NCI-H446 (cell line): ENCODE measurements around the gene GRIK4.

Experiments used
- DNase-seq, 2 experiments: peaks; one replicate each; lab custom pipeline; 2025; lab: John Stamatoyannopoulos, UW

GRIK4 gene

DNA sequence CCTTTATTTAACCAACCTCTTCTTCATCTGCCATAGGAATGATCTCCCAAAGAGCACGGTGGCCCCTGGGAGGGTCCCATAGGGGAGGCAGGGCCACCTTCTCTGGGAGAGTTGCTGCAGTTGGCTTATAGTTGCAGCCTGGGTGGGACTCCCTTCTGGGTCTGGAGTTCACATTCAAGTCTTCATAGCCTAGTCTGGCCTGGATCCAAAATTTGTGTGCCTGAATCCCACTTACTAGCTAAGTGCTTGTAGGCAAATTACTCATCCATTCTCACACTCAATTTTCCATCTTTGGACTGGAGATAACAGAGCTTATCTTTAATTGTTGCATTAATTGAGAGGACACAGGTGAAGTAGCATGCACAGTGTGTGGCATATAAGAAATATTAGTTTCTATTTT is 163.6 kb downstream of the GRIK4 start:
- DNase-seq: peak in 1 of 2 experiments; percentile 33

DNA sequence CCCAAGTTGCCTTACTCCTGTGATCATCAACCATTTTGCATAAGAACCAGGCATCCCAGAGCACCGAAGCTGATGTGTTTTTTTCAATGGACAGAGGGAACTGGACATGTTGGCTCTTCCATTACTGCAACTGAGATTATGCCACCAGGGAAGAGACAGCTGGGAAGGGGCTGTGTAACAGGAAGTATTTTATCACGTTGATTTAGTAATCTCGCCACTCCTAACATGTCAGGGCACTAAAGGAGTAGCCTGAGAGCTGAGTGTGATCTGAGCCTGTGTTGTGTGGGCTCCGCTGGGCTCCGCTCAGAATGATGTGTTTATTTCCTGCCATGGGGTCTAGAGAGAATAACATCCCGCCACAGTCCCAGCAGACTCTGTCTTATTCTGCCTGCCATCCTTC is 165.4 kb downstream of the GRIK4 start:
- DNase-seq: no peak

DNA sequence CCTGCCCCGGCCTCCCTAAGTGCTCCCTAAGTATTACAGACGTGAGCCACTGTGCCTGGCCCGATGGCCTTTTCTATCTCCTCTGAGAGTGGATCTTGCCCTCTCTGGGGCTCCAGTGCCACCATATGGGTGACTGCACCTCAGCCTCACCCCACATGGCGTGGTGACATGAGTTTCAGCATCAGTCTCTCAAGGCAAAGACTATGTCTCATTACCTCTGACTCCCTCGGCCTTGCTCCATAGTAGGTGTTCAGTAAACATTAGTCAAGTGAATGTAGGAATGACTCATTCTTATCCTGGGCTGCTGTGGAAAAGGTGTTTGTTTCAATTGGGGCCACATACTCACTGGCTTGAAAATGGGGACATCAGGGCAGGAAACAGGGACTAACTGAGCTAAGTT is 168.8 kb downstream of the GRIK4 start:
- no peak for DNase-seq

DNA sequence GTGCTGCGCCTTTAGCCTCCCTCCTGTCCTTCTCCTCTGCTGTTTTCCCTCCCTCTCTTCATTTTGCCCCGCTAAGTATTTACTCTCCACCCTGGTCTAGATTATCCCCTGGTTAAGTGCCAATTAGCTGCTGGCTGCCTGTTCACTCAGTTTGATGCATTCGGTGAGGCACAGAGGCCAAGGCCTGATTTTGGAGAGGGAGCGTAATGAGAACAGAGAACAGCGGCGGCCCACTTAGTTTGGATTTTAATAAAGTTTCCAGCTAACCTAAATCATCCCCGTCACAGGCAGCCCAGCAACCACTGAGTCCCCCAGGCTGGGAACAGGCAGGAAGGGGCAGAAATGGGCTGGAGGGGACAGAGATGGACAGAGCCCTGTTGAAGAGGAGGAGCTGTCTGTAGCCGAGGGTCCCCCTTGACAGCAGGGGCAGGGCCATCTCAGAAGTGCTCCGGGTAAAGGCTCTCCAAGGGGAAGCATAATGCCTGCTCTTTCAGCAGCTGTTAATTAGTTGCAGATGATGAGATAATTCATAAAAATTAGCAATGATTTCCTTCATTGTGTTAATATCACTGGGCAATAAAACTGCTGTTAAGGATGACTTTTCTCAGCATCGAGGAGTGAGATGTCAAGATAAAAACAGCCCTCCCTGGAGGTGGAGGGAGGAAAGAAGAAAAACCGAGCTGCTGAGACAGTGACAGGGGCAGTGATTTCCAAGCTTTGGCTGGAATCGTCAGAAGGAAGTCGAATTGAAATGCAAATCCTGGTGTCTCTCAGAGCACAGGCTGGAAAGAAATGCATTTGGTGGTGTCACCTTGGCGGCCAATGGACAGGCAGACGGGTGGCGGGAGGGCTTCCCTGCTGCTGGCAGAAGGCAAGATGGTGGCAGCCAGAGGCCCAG is 170.1 kb downstream of the GRIK4 start:
- peak; percentile 36 to 47 for DNase-seq

DNA sequence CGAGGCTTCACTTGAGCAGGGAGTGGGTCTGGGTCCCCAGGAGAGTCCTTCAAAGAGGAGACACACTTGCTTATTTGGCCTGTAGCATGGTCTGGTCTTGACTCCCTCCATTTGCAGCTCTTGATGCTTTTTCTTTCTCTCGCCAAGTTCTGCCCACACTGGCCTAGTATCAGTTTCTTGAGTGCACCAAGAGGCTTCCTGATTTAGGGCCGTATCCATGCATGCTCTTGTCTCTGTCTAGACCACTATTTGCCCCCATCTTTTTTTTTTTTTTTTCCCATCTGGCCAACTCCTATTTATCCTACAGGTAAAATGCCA is 170.7 kb downstream of the GRIK4 start:
- no peak for DNase-seq

DNA sequence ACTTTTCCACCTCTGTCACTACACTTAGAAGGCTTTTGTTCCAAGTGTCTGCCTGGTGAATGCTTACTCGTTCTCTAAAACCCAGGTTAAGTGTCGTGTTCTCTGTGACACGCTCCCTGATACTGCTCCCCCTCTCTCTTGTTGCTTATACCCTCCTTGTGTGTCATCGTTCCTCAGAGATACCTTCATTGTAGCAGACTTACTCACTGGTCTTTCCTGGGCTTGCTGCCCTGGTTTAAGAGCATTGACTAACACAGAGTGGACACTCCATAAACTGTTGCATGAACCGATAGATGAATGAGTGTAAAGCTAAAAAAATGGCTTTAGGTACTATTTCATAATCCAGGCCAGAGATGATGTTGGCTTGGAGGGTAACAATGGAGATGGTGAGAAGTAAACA is 171.3 kb downstream of the GRIK4 start:
- no peak for DNase-seq

DNA sequence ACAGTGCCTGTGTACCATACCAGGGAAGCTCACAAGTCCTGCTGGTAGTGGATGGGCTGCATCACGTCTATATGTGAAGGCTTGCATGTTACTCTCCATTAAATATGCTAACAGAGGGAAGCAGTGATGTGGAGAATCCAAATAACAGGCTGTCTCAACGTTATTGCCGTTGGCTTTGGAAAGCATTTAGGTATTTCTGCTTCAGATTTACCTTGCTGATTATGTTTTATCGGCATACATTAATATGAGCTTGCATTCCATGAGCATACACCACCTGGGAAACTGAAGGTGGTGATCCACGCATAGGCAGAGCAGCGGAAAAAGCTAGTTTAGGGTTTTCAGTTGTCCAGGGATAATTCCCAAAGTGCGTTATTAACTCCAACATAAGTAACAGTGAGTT is 175.0 kb downstream of the GRIK4 start:
- no peak for DNase-seq

DNA sequence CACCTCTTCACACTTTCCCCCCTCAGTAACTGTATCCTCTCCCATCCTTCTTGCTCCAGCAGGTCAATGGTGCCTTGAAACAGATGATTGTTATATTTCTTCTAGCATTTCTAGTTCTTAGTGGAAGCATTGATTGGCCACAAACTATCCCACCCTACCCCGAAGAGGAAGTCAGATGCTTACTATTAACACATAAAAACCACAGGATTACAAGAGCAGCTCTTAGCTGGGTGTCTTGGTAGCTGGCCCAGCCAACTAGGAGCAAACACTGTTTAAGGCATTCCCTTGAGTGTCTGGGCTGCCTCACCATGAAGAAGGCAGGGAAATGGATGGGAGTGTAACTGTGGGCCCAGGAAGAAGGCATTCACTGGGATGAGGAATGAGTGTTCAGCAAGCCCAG is 176.6 kb downstream of the GRIK4 start:
- no peak for DNase-seq

DNA sequence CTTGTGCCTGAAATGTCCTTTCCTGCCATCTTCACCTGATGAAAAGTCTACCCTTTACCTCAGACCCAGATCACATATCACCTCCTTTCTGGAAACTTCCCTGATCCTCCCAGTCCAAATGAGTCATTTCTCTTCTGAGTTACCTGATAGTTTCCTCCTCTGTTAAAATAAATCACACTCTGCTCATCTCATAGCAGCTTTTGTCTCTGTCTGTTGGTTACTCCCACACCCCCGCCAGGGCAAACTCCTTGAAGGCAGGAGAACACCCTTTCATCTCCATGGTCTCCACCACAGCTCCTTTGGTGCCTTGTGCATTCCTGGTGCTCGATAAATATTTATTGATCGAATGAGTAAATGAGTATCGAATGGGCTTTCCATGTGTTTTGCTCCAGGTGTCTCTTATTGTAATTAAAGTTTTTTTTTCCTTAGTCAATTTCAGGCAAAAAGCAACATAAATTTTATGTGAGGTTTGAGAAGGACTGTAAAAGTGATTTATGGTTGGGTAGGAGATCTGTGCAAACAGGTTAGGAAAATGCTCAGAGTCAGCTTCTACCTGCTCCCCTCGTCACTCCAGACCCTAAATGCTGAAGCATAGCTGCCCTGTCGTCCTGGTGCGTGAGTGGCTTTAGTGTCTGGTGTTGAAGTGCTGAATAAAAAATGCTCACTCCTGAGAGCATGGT is 178.2 kb downstream of the GRIK4 start:
- DNase-seq: no peak

DNA sequence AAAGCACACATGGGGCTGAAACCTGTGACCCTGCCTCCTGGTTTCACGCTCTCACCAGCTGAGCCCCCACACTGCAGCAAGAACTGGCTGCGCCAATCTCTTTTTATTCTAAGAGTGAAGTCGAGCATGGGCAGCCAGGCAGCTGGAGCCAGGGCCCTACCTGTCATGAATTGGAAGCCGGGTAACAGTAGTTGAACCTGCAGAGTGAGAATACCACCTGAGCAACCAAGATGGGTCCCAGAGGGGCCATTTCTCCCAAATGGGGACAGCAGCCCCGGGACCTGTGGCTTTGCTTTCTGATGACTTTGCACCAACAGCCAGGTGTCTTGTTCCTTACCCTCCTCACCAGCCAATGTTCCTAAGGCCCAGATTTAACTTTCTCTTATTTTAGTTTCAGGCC is 178.9 kb downstream of the GRIK4 start:
- no peak for DNase-seq

DNA sequence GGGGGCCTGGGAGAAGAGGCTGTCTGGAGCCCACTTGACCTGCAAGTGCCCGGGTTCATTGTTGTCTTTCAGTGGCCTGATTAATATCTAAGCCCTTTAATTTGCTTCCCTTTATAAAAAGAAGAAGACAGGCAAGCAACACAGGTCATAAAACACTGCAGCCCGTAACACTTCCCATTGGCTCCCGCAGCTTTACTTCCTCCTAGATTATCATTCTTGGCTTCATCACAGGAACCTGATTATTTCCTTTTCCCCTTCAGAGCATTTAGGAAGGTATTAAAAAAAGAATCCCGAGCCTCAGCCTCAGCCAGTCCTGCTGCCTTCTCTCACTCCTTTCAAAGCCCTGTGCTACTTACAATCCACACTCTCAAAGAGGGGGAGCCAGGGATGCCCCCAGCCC is 183.2 kb downstream of the GRIK4 start:
- no peak for DNase-seq

DNA sequence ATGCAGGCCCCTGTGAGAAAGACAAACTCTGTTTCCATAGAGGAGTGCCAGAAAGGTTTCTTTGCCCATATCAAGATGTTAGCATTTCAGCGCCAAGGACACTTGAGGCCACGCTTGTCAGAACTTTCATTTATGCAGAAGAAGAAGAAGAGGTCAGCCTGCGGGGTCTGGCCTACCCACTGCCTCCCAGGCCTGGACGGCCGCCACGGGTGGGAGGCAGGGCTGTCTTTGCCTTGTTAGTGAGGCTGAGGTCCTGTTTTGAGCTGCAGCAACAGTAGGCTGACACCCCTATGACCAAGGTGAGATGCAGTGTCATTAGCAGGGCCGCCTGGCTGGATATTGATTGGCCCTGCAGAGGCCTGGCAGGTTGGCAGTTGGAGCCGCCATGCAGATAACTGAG is 183.9 kb downstream of the GRIK4 start:
- DNase-seq: no peak

DNA sequence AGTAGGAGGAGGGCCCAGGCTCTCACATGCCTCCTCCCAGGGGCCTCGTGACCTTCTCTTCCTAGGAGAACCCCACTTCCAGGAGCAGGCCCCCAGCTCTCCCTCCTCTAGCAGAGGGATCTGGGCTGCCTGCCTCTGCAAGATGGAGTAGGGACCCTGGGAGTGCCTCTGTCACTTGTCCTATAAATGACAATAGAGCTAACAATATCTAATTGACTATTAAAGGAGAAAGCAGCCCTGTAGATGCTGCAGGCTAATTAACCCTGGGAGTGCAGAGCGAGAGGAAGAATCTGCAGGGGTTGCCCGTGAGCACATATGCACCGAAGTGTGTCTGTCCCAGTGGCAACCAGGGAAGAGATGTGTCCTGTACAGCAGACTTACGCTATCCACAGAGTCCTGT is 184.4 kb downstream of the GRIK4 start:
- no peak for DNase-seq

DNA sequence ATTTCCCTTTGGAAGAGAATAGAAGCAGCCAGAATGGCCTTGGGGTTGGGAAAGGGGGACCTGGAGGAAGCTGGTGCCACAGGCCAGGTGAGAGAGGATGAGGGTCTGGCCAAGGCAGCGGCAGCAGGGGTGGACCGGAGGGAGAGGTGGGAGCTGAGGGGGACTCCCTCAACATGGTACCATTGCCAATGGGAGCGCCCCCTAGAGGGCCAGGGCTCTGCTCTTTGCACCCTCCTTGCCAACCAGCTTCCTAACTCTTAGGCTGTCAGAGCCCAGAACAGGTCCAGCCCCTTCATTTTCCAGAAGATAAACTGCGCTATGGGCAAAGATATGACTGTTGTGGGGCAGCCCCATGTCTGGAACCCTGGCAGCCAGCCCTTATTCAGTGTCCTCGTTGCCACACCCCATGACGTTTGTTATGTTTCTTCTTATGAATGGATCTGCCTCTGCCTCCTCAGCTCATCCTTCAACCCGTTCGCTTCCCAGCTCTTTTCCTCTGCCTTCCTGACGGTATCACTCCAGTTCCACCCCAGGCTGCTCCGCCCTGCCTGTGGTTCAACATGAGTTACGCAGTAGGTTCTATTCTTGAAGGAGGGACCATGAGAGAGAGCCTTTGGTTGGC is 185.2 kb downstream of the GRIK4 start:
- DNase-seq: no peak

DNA sequence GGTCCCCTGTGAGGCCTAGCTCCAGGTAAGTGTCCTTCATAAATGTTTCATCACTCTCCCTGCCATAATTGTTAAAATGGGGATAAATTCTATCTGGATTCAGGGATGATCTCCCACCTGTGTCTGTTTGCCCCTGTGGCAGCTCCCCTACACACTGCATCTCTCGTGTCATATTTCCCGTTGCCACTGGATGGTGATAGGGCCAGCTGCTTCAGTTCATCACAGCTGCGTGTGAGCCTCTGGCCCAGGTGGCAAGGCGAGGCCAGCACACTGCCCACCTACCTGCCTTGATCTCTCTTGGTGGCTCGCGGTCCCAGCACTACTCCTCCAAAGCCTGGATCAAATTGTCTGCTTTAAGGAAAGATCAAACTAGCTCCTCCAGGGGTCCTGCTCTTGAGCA is 187.4 kb downstream of the GRIK4 start:
- DNase-seq: no peak

DNA sequence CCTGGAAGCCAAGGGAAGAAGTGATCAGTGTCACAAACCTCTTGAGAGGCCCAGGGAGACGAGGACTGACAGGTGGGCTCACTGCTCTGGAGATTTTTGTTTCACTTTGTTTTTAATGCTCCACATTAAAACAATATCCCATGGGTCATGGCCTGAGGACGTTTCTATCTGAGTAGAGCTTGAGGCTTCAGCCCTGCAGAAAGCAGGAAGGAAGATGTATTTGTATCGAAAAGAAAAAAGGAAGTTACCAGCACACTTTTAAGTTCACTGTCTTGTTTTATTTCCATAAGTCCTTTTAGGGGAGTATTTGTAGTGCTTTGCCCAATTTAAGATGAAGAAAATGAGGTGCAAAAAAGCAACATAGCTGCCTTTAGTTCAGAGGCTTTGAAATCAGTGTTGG is 191.1 kb downstream of the GRIK4 start:
- no peak for DNase-seq

DNA sequence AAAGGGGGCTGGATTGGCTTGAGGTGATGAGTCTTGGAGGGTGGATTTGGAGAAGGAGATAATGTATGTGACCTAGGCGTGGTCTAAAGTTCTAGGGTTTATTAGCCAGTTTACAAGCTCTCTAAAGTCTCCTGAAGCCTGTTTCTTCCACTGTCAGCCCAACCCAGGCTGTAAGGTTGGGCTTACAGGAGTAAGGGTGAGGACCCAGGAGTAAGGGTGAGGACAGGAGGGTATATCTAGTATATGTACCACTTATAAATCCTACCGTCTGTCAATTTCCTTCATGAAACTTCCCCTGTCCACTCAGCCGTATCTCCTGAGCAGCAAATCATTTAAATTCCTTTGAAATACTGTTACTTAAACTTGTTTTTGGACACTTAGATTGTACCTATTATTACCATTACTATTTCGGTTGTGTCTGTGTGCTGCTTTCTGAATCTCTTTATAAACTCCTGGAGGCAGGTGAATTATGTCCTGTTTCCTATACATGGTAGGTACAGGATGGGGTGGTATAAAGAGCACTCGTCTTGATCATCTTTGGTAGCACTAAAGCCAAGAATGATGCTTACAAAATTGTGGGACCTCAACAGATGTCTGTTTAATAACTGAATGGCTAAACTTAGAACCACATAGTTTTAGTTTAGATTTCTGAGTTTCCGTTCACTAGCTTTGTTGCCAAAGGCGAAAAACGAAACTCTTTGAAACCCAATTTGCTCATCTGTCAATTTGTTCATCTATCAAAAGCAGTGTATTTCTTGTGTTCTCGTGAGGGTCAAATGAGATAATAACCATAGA is 192.0 kb downstream of the GRIK4 start:
- DNase-seq: no peak

DNA sequence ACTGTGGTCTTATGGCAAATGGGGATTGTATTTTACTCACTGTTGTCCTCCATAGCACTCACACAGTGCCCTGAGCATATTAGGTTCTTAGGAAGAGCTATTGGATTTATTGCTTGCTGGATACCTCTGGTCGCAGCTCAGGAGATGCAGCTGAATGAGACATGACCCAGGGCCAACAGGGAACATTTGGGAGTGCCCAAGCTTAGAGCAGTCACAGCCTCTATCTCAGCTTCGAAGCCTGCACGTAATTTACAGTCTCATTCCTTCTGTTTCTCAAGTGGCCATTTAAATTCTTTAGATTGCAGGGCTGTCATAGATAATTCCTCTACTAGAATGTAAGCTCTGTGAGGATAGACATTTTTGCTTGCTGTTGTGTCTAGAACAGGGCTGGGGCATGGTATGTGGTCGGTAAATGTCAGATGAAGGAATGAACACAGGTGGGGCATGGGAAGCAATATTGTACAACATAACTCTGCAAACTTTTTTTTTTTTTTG is 192.8 kb downstream of the GRIK4 start:
- no peak for DNase-seq

DNA sequence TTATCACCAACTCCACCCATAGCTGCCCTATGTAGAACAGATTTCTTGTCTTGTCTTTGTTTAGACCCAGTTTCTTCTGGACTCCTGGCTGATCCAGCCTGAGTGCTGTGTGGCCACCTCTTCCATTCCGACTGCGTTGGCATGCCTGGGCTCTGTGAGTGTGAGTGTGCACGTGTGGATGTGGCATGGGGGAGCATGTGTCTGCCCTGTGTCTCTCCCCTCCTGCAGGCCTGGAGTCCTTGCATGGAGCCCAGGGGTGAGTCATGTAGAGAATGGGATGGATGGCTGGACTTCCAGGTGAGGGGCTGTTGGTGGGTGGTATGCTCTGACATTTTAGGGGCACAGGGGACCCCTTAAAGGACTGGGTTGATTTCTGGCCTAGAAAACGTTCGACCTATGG is 194.7 kb downstream of the GRIK4 start:
- DNase-seq: no peak

DNA sequence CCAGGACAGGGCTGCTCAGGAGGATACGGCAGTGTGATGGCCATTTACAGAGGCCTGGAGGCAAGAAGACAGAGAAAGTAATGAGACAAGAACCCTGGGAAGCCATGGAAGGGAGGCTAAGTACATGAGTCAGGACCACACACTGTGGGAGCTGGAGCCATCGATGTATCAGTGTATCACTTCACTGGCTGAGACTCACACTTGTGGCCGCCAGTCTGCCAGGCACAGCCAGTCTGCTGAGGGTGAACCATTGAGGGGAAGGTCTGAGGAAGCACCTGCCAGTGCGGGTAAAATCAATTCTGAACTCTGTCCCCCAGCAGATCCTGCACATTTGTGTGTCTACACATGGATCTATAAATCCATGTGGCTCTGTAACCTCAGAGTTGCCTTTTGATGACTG is 195.6 kb downstream of the GRIK4 start:
- DNase-seq: no peak

DNA sequence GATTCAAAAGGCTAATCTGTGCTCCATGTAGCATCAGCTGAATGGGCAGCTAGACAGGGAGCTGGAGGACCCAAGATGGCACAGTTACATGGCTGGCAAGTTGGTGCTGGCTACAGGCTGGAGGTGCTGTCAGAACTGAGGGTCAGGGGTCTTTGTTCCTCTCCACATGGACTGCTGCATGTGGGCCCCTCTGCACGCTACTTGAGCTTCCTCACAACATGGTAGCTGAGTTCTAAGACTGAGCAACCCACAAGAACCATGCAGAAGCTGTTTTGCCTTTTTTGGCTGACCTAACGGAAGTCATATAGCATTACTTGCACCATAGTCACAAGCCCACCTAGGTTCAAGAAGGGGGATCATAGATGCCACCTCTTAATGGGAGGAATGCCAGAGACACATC is 196.1 kb downstream of the GRIK4 start:
- no peak for DNase-seq

DNA sequence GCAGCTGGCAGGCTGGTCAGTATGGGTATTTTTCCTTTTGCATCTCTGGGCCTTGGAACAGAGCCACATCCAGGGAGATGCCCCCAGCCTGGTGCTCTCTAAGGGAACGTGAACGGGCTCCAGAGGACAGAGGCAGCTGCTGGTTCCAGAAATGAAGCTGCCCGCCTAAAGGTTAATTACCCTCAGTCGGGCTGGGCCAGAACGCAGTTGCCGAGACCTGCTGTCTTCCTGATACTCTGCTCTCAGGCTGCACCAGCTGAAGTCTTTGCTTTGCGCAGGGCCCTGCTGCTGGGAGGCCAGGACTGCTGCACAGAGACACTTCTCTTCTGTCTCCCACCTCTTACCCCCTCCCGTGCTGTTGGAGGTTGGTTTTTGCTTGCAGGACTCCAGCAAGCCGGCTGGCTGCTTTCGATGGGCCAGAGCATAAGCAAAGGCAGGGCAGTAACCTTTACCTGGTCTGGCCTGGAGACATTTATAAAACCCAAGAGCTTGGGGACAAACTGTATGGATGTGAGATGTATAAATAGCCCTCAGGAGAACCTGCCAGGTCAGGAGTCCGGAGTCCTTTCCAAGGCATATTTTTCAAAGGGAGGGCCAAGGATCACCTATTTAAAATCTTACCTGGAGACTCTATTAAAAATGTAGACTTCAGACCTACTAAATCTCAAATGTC is 197.1 kb downstream of the GRIK4 start:
- DNase-seq: no peak
